ENCODE measurements around the gene IGF1R.

GRCh38 chr15:98803228-98804056, 155.1 kb downstream of the IGF1R start:
- TF ChIP-seq CTCF (IDR thresholded peaks at IDR 0.05) (no peak), POLR2A (IDR thresholded peaks at IDR 0.05) (no peak)
